GM21447 (cell line): ENCODE data around the gene ZBBX.

Experiments
- ATAC-seq: cut with Tn5 transposase; IDR thresholded peaks from one replicate; pipeline ENCODE4 v1.9.1; 2021; ENCODE audit not compliant: unreplicated experiment

ZBBX gene

DNA sequence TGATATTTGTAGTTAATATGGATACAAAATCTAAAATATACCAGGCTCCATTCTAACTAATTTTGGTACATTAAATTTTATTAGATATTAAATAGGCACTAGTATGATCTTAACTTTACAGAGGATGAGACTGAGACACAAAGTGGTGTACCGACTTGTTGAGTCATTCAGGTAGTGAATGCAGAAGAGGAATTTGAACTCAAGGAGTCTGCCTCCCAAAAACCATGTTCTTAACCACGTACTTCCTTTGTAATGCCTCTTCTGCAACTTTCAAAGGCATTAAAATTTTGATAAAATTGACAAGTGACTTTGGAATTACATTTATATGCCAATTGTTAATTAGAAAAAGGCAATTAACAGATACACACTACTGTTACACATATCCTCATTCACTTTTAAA is 61.8 kb downstream of the ZBBX start:
- ATAC-seq, result no peak

DNA sequence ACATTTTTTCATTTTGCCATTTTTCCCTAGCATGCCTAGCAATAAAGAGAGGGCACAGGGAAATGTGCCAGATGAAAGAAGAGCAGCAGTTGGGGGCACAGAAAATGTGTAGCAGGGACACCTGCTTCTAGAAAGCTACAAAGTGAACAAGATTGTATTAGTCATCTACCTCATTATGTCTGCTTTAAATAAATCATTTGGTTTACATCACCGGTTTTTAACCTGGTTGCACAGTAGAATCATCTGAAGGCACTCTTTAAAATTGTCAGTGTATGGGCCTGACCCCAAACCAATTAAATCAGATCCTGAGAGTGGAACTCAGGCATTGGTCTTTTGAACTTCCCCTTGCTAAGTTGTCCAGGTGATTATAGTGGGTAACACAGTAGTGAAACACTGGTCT is 73.8 kb downstream of the ZBBX start:
- ATAC-seq, result no peak

DNA sequence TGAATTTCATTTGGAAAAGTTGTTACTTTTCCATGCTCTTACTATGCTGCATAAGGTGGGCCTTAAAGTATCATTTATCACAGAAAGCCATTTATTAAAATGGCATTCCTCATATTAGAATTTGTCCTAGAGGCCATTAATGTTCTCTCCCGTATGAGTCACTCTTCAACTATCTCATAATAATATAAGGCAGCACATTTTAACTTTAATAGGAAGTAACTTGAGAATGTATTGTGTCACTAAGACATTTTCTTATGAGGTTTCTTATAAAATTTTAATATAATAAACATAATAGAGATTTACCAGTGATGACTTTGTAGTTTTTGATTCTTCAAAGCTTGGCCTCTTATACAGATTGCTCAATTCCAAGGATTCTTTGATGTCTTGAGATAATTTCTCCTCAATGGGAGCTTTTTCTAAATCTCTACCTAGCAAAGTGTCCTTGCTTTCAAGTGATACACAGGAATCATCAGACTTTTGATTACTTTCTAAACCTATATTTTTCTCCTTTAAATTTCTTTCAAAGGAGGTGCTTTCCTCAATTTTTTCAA is 74.7 kb downstream of the ZBBX start:
- no peak for ATAC-seq

DNA sequence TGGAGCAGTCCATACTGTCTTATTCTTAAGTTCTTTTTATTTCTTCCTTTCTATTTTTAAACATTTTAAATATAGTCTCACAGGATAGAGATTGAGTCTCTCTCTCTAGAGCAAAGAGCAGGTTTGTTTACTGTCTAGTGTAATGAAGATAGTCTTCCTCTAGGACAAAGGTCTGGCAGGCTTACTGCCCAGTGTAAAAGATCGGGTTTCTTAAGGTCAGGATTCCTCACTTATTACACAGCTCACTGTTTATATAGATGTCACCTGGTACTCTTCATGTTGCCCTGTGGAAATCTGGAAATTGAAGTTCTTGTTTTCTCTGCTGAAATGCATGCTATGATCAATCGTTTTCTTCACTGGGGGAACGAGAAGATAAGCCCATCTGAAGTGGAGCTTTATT is 76.0 kb downstream of the ZBBX start:
- no peak for ATAC-seq

DNA sequence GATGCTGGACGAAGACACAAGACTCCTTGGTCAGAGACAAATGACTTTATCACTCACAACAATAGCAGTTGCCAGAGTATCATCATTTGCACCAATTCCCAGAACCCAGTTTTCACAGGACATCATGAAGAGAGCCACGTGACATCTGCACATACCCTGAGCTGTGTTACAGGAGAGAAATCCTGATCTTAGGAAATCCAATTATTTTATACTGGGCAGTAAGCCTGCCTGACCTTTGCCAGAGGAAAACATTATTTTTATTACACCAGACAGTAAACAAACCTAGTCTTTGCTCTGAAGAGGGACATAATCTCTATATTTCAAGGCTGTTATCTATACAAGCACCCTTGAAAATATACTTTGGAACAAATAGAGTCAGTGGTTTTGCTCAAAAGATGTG is 77.4 kb downstream of the ZBBX start:
- ATAC-seq, result no peak

DNA sequence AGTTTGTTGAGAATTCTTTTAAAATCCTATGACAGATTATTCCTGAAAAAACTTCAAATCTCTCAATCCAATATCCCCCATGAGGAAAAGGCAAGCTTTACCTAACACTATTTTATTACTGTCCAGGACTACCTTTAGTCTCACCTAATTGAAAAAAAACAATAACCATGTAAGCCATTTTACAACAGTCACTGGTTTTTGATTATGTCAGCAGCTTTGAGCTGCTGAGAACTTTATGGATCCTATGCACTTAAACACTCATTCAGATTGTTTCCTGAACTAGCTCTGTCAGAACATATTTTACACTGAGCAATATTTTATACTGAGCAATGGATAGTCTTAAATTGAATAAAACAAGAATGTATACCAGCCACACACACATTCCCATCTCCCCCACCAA is 79.9 kb downstream of the ZBBX start:
- no peak for ATAC-seq

DNA sequence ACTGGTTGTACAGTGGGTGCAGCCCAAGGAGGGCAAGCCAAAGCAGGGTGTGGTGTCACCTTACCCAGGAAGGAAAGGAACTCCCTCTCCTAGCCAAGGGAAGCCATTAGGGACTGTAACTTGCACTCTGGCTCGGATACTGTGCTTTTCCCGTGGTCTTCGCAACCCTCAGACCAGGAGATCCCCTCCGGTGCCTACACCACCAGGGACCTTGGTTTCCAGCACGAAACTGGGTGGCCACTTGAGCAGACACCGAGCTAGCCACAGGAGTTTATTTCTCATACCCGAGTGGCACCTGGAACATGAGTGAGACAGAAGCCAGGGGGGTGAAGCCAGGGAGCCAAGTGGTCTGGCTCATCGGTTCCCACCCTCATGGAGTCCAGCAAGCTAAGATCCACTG is 90.7 kb downstream of the ZBBX start:
- no peak for ATAC-seq

DNA sequence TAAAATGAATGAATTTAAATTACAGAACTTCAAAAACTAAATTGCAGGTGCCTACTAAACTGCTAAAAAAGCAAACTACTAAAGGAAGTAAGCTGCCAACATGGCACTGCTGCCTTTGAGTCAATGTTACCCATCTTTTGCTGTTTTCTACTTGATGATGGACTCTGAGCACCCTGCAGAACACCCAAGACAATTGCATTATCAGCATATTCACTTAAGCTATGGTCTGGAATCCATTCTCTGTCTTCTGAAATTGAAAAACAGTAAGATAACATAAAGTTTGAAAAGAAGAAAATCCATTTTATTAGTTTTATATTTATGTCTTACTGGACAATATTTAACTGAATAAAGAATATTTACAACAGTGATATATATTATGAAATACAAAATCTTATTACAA is 91.4 kb downstream of the ZBBX start:
- no peak for ATAC-seq

DNA sequence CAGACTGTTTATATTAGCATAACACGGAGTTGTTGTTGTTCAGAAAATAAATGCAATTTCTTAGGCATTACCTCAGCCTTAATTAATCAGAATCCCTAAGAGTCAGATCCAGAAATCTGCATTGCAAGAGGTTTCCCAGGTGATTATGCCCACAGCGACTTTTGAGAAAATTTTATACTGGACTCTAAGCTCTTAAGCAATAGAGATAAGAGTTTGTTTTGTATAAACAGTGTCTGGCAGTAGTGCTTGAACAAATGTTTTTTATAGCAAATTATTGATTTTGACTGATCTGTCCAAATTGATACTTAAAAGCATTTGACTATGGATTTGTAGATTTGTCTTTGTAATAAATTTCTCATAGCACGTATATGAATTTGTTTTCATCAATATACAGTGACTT is 92.8 kb downstream of the ZBBX start:
- no peak for ATAC-seq

DNA sequence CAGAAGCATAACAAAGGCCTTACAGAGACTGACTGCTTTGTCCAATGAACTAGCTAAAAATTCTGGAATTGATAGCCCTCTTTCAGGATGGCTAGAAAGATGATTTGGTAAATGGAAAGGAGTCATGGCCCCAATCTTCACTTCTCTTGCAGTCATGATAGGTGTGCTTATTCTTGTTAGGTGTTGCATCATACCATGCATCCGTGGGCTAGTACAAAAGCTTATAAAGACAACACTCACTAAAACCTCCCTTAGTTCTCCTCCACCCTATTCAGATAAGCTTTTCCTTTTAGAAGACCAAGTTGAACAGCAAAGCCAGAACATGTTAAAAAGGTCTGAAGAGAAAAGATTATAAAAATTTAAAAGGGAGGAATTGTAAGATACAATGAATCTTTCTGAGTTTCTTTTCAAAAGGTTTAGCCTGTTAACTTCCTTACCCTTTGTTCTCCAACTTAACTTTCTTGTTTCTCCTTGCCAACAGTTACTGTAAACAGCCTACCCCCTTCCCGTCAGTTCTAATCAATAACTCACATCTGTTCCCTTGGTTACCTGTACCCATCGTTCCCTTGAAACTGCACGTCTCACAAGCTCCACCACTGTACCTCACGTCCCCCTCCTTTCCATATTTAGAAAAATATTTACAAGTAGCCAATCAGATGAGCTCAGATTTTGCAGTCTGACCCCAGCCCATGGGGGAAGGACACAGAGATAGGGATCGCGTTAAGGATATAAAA is 105.8 kb downstream of the ZBBX start:
- ATAC-seq, result no peak

DNA sequence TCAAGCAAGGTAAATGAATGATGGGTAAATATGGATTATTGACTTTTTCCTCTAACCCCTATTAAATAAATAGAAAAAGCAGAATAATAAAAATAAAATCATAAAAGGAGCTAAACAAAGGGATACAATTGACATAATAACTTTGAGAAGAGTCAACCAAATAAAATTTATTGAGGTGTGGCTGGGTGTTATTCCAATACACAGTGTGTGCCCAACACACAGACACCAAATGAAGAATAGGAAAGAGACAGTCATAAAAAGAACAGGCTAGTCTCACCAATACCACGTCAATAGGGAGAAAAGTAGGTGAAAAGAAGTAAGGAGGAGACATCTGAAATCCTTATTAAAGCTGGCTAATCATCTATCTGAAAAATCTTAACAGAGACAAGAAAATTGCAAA is 127.1 kb downstream of the ZBBX start:
- ATAC-seq, result no peak

DNA sequence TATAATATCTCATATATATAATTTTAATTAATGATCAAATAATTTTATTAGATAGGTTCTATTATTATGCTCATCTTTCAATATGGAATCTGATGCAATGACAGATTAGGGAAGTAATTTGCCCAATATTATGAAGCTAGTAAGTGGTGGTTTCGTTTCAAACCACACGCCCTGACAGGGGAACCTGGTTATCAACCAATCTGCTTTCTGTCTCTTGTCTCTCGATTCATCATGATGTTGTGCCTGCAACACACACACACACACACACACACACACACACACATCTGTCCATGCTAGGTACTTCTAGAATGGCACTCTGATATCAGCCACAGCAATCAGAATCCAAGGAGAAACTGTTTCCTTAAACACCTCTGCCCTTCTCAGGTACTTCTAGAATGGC is 128.4 kb downstream of the ZBBX start:
- ATAC-seq, result no peak

DNA sequence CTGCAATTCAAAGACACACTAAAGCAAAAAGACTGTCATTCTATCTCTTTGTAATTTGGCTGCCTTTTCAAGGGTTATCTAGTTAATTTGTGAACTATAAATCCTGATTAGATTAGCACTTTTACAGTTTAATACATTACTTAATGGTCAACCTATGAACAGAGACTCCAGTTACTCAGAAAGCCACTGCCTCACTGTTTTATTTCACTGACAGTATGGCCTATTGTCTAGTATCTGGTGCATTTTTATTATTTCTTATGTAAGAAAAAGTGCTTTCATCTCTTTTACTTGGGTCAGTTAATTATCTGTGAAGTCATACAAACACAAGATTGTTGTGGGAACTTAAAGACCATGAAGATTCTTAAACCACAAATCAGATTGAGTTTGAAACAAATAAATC is 133.8 kb downstream of the ZBBX start:
- no peak for ATAC-seq

DNA sequence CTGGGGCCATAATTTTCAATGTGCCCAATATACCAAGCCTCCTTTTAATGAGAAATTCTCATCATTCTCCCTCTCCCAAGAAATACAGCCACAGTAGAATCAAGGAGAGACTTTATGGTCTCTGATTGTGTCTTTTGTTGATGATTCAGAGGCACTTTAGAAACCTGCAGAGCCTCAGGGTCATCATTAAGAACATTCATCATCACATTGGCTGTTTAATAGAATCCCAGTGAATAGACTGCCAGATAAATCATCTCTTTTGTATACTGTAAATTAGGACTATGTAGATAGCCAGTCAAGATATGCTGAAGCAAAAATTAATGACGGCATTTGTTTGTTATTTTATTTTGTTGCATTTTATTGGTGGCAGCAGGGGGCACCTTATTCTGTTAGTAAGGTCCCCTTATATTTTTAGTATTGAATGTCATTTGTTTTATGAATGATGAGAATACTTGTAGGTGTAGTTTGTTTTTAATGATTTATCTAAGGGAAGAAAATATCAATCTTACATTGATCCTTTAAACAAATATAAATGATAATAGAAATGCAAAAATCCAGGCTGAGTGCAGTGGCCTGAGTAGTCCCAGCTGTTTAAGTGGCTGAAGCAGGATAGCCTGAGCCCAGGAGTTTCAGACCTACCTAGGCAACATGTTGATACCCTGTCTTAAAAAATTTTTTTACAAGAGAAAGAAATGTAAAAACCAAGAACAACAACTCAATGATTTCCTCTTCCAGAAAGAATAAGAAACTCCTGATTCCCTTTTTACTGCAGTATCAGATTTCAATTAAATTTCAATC is 138.8 kb downstream of the ZBBX start:
- ATAC-seq, result no peak

DNA sequence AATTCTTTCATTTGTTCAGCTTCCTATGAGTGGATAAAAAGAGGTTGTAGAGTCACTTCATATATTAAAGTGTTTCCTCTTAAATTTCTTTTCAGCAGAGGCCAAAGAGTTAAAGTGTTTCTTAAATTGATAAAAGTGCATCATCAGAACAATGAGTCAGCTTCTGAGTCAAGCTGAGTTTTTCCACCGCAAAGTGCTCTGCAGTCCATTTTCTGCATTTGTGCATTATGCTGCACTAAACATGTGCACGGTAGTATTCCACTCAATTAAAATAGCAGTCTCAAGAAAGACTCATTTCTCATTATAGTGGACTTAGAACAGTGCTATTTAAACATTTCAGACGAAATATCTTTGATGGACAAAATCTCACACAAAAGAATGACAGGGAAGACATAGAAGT is 152.0 kb downstream of the ZBBX start:
- ATAC-seq, result no peak

DNA sequence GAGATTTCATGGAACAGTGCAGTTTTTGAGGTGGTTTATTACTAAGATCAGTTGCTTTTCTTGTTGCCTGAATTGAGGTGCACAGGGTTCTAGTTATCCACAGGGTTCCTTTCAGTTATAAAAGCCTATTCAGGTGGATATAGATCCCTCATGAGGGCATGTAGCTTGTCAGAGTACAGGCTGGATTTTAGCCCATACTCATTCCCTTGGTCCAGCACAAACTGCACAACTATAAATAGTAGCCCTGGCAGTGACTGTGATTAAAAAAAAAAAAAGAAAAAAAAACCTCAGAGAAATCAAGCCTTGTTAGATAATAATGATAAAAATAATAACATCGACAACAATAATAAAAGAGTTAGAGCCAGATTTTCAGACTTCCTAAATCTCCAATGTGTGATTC is 154.3 kb downstream of the ZBBX start:
- no peak for ATAC-seq

DNA sequence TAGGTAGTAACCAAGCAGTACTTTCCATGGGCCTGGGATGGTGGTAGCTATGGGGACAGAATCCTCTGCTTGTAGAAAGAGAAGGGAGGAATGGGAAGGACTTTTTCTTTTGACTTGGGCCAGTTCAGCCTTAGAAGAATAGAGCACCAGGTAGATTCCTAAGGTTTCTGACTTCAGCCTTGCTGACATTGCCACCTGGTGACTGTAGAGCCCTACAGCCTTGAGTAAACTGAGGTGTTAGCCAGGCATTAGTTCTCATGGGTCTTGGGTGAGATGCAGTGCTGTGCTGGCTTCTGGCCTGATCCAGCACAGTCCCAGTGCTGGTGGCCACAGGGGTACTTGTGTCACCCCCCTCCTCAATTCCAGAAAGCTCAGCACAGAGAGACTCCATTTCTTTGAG is 171.1 kb downstream of the ZBBX start:
- ATAC-seq, result no peak

DNA sequence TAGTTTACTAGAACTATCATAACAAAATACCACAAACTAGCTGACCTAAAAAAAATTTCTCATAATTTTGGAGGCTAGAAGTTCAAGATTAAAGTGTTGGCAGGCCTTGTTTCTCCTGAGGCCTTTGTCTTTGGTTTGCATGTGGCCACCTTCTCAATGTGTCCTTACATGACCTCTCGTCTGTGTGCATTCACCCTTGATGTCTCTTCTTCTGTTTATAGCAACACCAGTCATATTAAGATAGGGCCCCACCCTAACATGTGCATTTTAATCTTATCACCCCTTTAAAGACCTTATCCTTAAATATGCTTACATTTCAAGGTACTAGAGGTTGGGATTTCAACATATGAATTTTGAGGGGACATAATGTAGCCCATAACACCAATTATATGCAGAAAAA is 177.0 kb downstream of the ZBBX start:
- no peak for ATAC-seq

DNA sequence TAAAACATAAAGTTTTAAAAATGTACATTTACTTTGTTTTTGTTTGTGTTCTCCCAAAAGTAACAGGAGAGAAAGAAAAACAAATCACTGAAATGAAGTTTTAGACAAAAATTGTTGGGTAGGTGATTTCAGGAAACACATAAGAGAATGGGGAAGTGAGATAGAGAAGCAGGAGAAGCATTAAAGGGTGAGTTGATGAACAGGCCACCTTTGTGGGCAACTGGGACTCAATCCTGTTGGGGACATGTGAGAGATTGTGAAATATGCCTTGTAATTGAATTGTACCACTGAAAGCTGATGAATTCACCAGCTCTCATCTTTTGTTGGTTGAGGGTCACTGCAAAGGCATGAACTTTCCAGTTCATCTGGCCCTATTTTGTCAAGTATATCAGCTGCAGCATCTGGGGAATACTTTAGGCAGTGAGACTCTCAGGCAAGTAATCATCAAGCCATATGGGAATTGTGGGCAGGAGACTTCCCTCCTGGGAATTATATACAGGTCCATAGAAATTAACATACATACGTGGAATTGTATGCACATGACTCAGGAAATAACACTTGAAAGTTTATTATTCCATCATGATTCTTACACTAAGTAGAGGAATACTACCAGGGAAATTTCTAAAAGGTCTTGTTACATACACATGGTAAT is 181.0 kb downstream of the ZBBX start:
- ATAC-seq, result no peak
